DMS53 (cell line): ENCODE measurements around the gene GNB5.
A peak's percentile ranks its signal among the peaks of the same experiment; 100 is the strongest.
"Not testable (repeated sequence)": the region's sequence is repeated elsewhere in the genome, so short reads cannot be mapped to it uniquely, and the experiment has no call there.

ENCODE experiments used
- DNase-seq: peaks from one replicate; lab custom pipeline; 2025; lab: John Stamatoyannopoulos, UW

Gene GNB5

GRCh38 chr15:52094811-52095584 is 96.2 kb downstream of the GNB5 start:
- no peak for DNase-seq

GRCh38 chr15:52093539-52094510 is 97.4 kb downstream of the GNB5 start:
- no peak for DNase-seq

- DNase-seq = no peak
Measured at GRCh38 chr15:52093167-52093538, 98.0 kb downstream of the GNB5 start.

- no peak for DNase-seq
Measured at GRCh38 chr15:52090193-52090592, 101.0 kb downstream of the GNB5 start.

GRCh38 chr15:52086011-52086786 is 105.0 kb downstream of the GNB5 start:
- DNase-seq = no peak

GRCh38 chr15:52085299-52085698 is 105.9 kb downstream of the GNB5 start:
- no peak for DNase-seq

GRCh38 chr15:52083603-52084002 is 107.6 kb downstream of the GNB5 start:
- DNase-seq = no peak

- DNase-seq = not testable (repeated sequence)
Measured at GRCh38 chr15:52083037-52083359, 108.2 kb downstream of the GNB5 start.

GRCh38 chr15:52082197-52083036 is 108.8 kb downstream of the GNB5 start:
- DNase-seq = no peak

GRCh38 chr15:52080706-52081392 is 110.3 kb downstream of the GNB5 start:
- DNase-seq = no peak

- peak; percentile 48 for DNase-seq
Measured at GRCh38 chr15:52080031-52080430, 111.2 kb downstream of the GNB5 start.

- DNase-seq = peak; percentile 82
Measured at GRCh38 chr15:52078876-52079700, 112.1 kb downstream of the GNB5 start.

GRCh38 chr15:52078197-52078875 is 112.9 kb downstream of the GNB5 start:
- no peak for DNase-seq

- DNase-seq = no peak
Measured at GRCh38 chr15:52076889-52077781, 114.1 kb downstream of the GNB5 start.

- DNase-seq = no peak
Measured at GRCh38 chr15:52071570-52071969, 119.6 kb downstream of the GNB5 start.

GRCh38 chr15:52069559-52069958 is 121.6 kb downstream of the GNB5 start:
- DNase-seq = no peak

- DNase-seq = no peak
Measured at GRCh38 chr15:52068004-52068615, 123.1 kb downstream of the GNB5 start.

GRCh38 chr15:52067545-52067926 is 123.7 kb downstream of the GNB5 start:
- DNase-seq = no peak
